Subcutaneous abdominal adipose tissue (tissue), 5 donors: ENCODE data around the gene TAS2R13.

Experiments
- H3K27ac ChIP-seq: one replicate; pipeline ENCODE4 v1.7.0; 2013; ENCODE audit warnings: low read depth, mild to moderate bottlenecking, inconsistent platforms, low read length, moderate library complexity
- H3K27me3 ChIP-seq, 5 donors: one replicate each; pipeline ENCODE4 v1.7.0; 2013; ENCODE audit warnings: low read length in 5 of 5, inconsistent platforms in 1 of 5; ENCODE audit not compliant: control insufficient read depth in 5 of 5, insufficient read depth in 4 of 5
- H3K36me3 ChIP-seq, 5 donors: one replicate each; pipeline ENCODE4 v1.7.0; 2013; ENCODE audit warnings: low read length in 5 of 5; ENCODE audit not compliant: control insufficient read depth in 5 of 5, insufficient read depth in 5 of 5
- H3K4me1 ChIP-seq, 5 donors: one replicate each; pipeline ENCODE4 v1.7.0; 2013; ENCODE audit warnings: low read length in 5 of 5, mild to moderate bottlenecking in 3 of 5, moderate library complexity in 1 of 5; ENCODE audit not compliant: control insufficient read depth in 5 of 5, insufficient read depth in 5 of 5
- H3K4me3 ChIP-seq, 5 donors: one replicate each; pipeline ENCODE4 v1.7.0; 2013; ENCODE audit warnings: low read length in 5 of 5, low read depth in 1 of 5
- H3K9ac ChIP-seq, 5 donors: one replicate each; pipeline ENCODE4 v1.7.0; 2013; ENCODE audit warnings: low read length in 5 of 5, mild to moderate bottlenecking in 4 of 5, moderate library complexity in 3 of 5
- H3K9me3 ChIP-seq, 5 donors: one replicate each; pipeline ENCODE4 v1.7.0; 2013; ENCODE audit warnings: low read length in 5 of 5; ENCODE audit not compliant: control insufficient read depth in 5 of 5
- donor health status: healthy.
- donor health status: healthy.
- donor health status: healthy.
- donor health status: healthy.
- donor health status: healthy.

The TAS2R13 gene

DNA sequence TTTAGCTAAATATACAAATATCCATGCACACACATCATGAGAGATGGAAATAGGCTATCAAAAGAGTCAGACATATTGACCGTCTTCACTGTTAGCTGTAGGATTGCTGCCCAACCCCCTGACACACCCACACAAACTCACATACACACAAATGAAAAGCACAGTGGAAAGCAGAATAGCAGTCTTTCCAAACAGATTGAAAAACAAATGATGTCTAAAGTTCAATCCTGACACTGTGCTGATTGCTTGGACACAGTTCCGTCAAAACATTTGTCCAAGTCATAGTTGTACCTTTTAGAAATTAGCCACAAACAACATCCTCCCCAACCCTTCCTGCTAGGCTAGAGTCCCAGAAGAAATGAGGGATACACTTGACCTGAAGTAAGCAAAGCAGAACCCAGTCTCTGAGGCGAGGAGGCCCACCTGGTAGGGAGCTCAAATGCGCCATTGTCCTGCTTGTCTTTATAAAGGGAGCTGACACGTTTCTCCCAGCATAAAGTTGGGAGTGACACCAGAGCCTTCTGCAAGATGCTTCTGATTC is 19.5 kb upstream of the TAS2R13 start, which contains the start of gene PRH2:
Gene PRH2, plus strand, starts transcription at position 491 of the 541 bp plus-strand sequence. Its CDS starts 38 bp downstream, at position 529.
- H3K36me3 ChIP-seq, result peaks cover 0 to 2% (median 0%) of the 10 kb centered on the region in 5 donors
- H3K27ac ChIP-seq, result no peak within 1 kb of the TSS
- H3K27me3 ChIP-seq, result no peaks in the 10 kb centered on the region
- H3K4me3 ChIP-seq, result no peak within 1 kb of the TSS
- H3K9ac ChIP-seq, result no peak within 1 kb of the TSS
- no peaks in the 10 kb centered on the region for H3K9me3 ChIP-seq
- H3K4me1 ChIP-seq, result no peaks in the 10 kb centered on the region

DNA sequence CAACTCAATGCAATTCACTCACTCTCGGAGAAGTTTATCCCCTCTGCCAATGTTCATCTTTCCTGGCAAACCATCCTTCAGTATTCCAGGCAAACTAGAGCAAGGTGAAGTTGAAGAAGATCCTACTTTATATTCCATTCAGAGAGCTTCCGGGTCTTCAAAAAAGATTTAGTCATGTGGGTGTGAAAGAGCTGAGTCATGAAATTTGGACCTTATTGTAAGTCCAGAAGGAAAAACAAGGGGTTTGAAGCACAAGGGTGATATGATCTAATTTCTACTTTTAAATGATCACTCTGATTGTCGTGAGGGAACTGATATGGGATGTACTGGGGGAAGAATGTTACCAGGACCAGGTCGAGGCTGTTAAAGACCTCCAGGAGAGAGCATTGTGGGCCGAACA is 16.9 kb upstream of the TAS2R13 start:
- Histone ChIP-seq H3K4me1 (no peaks in the 10 kb centered on the region), H3K27ac (no peak overlapping the region), H3K4me3 (no peak overlapping the region), H3K9ac (no peak overlapping the region), H3K36me3 (peaks cover 0 to 2% (median 0%) of the 10 kb centered on the region in 5 donors), H3K27me3 (no peaks in the 10 kb centered on the region), H3K9me3 (no peaks in the 10 kb centered on the region)

GRCh38 chr12:10919809-10920208 is 10.4 kb upstream of the TAS2R13 start:
- Histone ChIP-seq H3K9ac (no peak overlapping the region), H3K9me3 (no peaks in the 10 kb centered on the region), H3K36me3 (no peaks in the 10 kb centered on the region), H3K4me3 (no peak overlapping the region), H3K27me3 (no peaks in the 10 kb centered on the region), H3K4me1 (no peaks in the 10 kb centered on the region), H3K27ac (no peak overlapping the region)

DNA sequence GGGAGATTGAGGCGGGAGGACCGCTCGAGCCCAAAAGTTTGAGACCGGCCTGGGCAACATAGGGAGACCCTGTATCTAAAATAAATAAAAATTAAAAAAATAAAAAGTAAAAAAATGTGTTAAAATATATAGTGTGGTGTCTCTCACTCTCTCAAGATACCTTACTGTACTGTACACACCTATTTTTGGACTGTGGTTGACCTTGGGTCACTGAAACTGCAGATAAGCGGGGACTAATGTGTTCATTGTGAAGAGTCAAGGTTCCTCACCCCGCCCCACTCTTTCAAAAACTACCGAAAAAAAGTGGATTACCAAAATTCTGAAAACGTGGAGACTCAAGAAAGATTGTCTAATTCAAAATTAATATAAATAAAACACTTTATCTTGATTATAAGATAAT is 1.0 kb upstream of the TAS2R13 start:
- Histone ChIP-seq H3K4me3 (no peak overlapping the region), H3K9me3 (peaks cover 0 to 4% (median 3%) of the 10 kb centered on the region in 5 donors), H3K27me3 (no peaks in the 10 kb centered on the region), H3K9ac (no peak overlapping the region), H3K4me1 (no peaks in the 10 kb centered on the region), H3K27ac (no peak overlapping the region), H3K36me3 (peaks cover 0 to 10% (median 0%) of the 10 kb centered on the region in 5 donors)

DNA sequence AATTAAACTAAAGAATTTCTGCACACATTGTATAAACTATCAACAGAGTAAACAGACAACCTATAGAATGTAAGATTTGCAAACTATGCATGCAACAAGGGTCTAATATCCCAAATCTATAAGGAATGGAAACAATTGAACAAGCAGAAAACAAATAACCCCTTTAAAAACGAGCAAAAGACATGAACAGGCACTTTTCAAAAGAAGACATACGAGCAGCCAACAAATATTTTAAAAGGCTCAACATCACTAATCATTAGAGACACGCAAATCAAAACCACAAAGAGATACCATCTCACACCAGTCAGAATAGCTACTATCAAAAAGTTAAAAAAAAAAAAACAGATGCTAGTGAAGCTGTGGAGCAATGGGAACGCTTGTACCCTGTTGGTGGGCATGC is 4.7 kb downstream of the TAS2R13 start:
- H3K27me3 ChIP-seq, result no peaks in the 10 kb centered on the region
- H3K27ac ChIP-seq, result no peak overlapping the region
- peaks cover 7 to 34% (median 31%) of the 10 kb centered on the region in 5 donors for H3K9me3 ChIP-seq
- no peak overlapping the region for H3K9ac ChIP-seq
- H3K4me3 ChIP-seq, result no peak overlapping the region
- H3K36me3 ChIP-seq, result peaks cover 0 to 5% (median 0%) of the 10 kb centered on the region in 5 donors
- H3K4me1 ChIP-seq, result no peaks in the 10 kb centered on the region

GRCh38 chr12:10901427-10901826 is 7.9 kb downstream of the TAS2R13 start:
- Histone ChIP-seq H3K9ac (no peak overlapping the region), H3K36me3 (peaks cover 0 to 5% (median 0%) of the 10 kb centered on the region in 5 donors), H3K27me3 (no peaks in the 10 kb centered on the region), H3K4me3 (peak overlapping the region in 1 of 5 donors; percentile 3), H3K4me1 (no peaks in the 10 kb centered on the region), H3K9me3 (peaks cover 7 to 31% (median 30%) of the 10 kb centered on the region in 5 donors), H3K27ac (no peak overlapping the region)

- no peak overlapping the region for H3K27ac ChIP-seq
- peak overlapping the region in 1 of 5 donors; percentile 3 for H3K4me3 ChIP-seq
- peaks cover 7 to 31% (median 28%) of the 10 kb centered on the region in 5 donors for H3K9me3 ChIP-seq
- no peak overlapping the region for H3K9ac ChIP-seq
- H3K27me3 ChIP-seq, result no peaks in the 10 kb centered on the region
- peaks cover 0 to 5% (median 0%) of the 10 kb centered on the region in 5 donors for H3K36me3 ChIP-seq
- no peaks in the 10 kb centered on the region for H3K4me1 ChIP-seq
Observed at GRCh38 chr12:10900972-10901371, 8.4 kb downstream of the TAS2R13 start.

DNA sequence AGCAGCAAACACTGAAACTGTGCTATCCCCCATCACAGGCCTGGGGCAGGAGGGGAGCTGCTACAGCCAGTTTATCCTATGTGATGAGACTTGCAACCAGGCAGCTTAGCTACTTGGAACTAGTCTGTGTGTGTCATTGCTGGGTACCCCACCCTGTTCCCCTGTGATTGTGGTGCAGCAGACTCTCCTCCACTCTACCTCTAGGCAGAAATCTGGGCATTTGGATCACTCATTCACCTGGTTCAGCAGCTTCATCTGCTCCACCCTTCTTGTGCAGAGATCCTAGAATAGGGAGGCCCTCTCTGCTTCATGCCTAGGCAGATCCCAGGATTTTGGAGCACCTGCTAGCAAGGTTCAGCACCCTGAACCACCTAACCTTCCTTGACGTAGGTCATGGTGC is 8.8 kb downstream of the TAS2R13 start:
- H3K4me3 ChIP-seq, result no peak overlapping the region
- peaks cover 0 to 5% (median 0%) of the 10 kb centered on the region in 5 donors for H3K36me3 ChIP-seq
- H3K9me3 ChIP-seq, result peaks cover 7 to 30% (median 28%) of the 10 kb centered on the region in 5 donors
- H3K27me3 ChIP-seq, result no peaks in the 10 kb centered on the region
- H3K4me1 ChIP-seq, result no peaks in the 10 kb centered on the region
- H3K27ac ChIP-seq, result no peak overlapping the region
- no peak overlapping the region for H3K9ac ChIP-seq

- Histone ChIP-seq H3K36me3 (peaks cover 0 to 10% (median 0%) of the 10 kb centered on the region in 5 donors), H3K9me3 (peaks cover 0 to 5% (median 0%) of the 10 kb centered on the region in 5 donors), H3K27ac (no peak overlapping the region), H3K4me3 (no peak overlapping the region), H3K4me1 (no peaks in the 10 kb centered on the region), H3K9ac (no peak overlapping the region), H3K27me3 (no peaks in the 10 kb centered on the region)
Observed at GRCh38 chr12:10896854-10897253, 12.5 kb downstream of the TAS2R13 start.

DNA sequence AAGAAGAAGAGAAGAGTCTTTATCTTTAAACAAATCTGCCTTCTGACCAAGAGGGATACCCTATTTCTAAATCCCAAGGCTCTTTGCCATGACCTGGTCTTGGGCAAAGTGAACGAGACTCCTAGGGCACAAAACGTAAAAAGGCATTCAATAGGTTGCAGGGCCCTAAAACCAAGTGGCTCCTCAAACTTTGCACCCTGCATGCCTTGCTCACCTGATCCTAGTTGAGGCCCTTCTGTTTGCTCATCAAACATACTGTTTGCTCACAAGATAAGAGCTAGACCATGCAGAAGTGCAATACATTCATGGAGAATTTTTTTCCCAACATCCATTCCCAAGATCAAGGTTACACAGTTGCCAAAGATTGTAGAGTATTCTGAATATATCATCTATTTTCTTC is 17.4 kb downstream of the TAS2R13 start:
- Histone ChIP-seq H3K36me3 (peaks cover 0 to 9% (median 0%) of the 10 kb centered on the region in 5 donors), H3K27me3 (no peaks in the 10 kb centered on the region), H3K4me3 (no peak overlapping the region), H3K9ac (no peak overlapping the region), H3K4me1 (no peaks in the 10 kb centered on the region), H3K27ac (no peak overlapping the region), H3K9me3 (no peaks in the 10 kb centered on the region)
